IPS-15b (cell line): ENCODE results near the gene LSM10.

Source experiments
- H3K27me3 ChIP-seq: one replicate; pipeline ENCODE4 v1.6.1; 2013; ENCODE audit warnings: low read length; ENCODE audit not compliant: control insufficient read depth, insufficient read depth
- H3K36me3 ChIP-seq: one replicate; pipeline ENCODE4 v1.6.1; 2013; ENCODE audit warnings: low read length; ENCODE audit not compliant: control insufficient read depth, insufficient read depth
- H3K4me1 ChIP-seq: one replicate; pipeline ENCODE4 v1.6.1; 2013; ENCODE audit warnings: mild to moderate bottlenecking, low read length; ENCODE audit not compliant: control insufficient read depth, insufficient read depth
- H3K4me3 ChIP-seq: one replicate; pipeline ENCODE4 v1.5.1; 2013; ENCODE audit warnings: low read depth, low read length
- H3K9ac ChIP-seq: one replicate; pipeline ENCODE4 v1.6.1; 2013; ENCODE audit warnings: low read depth, mild to moderate bottlenecking, low read length
- H3K9me3 ChIP-seq: one replicate; pipeline ENCODE4 v1.6.1; 2013; ENCODE audit warnings: mild to moderate bottlenecking, low read length; ENCODE audit not compliant: control insufficient read depth, insufficient read depth

Gene LSM10

DNA sequence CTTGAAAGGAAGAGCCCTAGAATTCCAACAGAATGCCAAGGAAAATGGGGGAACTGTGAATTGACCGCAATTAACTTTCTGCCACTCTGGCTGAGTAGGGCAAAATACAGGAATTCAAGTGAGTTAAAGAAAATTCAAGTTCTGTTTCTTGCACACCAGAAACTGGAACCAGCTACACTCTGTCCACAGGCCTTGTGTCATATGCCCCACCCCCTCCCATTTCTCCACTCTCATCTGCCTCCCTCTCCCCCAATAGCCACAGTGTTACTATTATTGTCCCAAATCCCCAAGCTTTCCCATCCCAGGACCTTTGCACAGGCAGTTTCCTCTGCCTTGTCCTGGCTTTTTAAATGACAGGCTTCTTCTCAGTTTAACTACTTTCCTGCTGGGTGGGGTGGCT lies 7.7 kb downstream of the LSM10 start:
- H3K4me3 ChIP-seq: no peak overlapping the region
- H3K4me1 ChIP-seq: peaks cover 14% of the 10 kb centered on the region
- H3K27me3 ChIP-seq: no peaks in the 10 kb centered on the region
- no peak overlapping the region for H3K9ac ChIP-seq
- H3K36me3 ChIP-seq: peaks cover 31% of the 10 kb centered on the region
- H3K9me3 ChIP-seq: no peaks in the 10 kb centered on the region

DNA sequence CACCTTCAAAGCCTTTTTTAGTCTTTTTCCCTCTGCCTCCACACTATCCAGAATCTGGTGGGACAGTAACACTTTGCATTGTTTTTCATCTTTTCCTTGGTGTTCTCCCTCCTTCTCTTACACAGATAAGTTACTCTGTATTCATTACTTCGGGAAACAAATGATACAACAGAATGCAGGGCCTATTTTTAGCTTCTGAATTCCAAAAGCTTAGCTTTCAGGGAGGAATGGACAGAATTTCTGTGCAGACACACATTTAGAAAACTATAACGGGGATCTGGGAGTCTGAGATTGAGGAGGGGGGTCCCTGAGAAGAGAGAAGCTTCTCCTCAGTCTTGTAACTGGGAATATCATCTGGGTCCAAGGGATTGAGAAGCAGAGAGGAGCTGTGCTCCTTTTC lies 8.4 kb downstream of the LSM10 start:
- Histone ChIP-seq H3K27me3 (no peaks in the 10 kb centered on the region), H3K9me3 (no peaks in the 10 kb centered on the region), H3K4me3 (no peak overlapping the region), H3K4me1 (peaks cover 18% of the 10 kb centered on the region), H3K9ac (no peak overlapping the region), H3K36me3 (peaks cover 31% of the 10 kb centered on the region)

DNA sequence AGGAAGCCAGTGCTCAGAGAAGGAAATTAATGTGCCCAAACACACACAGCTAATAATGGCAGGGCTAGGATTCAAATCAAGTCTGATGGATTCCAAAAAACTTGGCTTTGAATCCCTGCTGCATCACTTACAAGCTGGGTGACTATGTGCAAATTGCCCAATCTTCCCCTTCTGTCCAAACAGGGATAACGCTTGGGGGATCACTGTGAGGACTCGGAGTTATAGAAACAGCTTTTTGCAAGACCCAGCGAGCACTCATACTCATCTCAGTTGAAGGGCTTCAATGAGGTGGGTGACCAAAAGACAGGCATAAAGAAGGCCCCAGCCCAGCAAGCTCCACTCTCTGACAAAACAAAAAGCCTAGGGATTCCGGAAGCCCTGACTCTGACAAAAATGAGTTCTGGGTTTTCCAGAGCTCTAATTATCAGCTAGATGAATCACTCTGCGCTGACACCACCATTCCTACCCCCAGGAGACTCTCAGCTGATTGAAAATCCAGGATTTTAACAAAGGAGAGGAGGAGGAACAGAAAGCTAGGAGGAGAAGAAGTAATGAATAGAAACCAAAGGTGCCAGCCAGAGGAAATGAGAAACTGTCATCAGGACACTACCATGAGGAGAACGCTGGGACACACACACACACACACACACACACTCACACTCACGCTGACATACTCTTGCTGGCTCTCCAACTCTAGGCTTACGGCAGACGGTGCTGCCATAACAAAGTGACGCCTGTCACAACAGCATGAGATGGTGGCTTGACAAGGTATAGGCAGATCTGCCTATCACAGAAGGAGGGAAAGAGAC lies 10.4 kb downstream of the LSM10 start:
- H3K27me3 ChIP-seq: no peaks in the 10 kb centered on the region
- H3K9ac ChIP-seq: peak overlapping the region; percentile 85
- H3K4me1 ChIP-seq: peaks cover 19% of the 10 kb centered on the region
- H3K36me3 ChIP-seq: peaks cover 17% of the 10 kb centered on the region
- peak overlapping the region; percentile 78 for H3K4me3 ChIP-seq
- no peaks in the 10 kb centered on the region for H3K9me3 ChIP-seq

DNA sequence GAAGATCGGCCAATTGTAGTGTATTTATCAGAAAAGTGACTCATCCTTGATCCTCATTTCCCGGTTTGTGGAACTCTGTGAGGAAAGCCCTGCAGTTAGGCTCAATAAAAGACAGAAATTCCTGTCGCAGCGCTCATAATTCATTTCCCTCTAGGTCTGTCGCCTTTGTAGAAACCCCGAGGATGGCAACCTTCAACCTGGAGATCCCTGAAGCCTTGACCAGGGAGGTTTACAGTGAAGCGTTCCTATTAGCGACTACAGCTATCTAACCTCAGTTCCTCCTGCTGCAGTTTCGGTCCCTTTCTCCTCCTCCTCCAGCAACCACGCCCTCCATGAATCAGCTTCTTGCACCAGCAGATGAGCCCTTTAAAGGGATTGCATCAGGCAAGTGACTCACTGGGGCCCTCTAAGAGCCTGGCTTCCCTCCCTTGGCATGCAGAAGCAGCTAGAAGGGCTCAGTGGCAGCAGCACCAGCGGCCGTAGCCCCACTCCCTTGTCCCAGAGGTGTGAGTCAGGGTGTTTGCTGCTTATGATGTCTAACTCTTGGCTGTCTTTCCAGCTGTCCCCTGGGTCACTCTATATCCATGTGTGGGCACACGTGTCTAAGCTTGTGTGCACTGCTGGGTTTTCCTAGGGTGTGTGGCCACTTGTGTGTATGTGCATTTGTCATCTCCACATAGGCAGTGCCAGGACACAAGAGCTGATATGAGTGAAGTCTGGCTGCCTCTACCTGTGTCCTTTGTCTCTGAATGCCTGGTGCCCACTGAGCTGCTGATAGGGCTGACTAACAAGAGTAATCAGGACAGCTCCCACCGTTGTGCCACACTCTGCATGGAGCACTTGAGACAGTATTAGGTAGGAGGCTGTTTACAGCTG lies 11.2 kb downstream of the LSM10 start:
- no peaks in the 10 kb centered on the region for H3K27me3 ChIP-seq
- peak overlapping the region; percentile 92 for H3K9ac ChIP-seq
- H3K4me3 ChIP-seq: peak overlapping the region; percentile 78
- peaks cover 19% of the 10 kb centered on the region for H3K4me1 ChIP-seq
- H3K9me3 ChIP-seq: no peaks in the 10 kb centered on the region
- peaks cover 9% of the 10 kb centered on the region for H3K36me3 ChIP-seq

DNA sequence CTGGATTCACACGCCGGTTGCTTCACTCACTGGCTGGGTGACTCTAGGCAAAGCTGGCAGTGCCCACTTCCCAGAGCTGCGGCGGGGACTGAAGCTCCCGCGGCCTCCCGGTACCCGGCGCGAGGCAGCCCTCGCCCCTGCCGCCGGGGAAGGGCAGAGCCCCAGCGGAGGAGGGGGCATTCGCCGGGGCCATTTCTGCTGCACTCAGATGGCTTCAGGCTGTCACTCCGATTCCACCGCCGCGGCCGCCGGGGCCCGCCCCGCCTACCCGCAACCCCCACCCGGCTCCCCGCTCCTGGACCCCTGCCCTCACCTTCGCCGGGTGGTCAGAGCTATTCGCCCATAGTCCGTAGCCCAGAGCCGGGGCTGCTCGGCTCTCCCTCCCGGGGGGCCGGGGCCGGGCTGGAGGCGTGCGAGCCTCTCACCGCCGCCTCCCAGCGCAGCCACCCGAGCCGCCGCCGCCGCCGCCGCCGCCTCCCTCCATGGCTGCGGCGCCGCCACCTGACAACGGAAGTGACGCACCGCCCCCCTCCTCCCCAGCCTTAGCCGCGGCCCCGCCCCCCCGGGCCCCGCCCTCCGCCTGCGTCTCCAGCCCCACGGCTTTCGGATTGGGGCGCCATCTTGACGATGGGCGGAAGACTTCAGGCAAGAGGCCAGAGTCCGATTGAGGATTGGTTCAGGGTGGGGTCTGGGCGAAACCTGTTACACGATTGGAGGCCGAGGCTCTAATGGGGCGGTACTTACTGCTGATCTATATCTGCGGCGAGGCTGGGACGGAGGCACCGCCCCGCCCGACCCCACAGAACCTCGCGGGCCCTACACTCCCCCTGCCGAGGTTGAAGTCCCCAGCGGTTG lies 12.1 kb downstream of the LSM10 start, which contains the start of gene STK40:
TSS of gene STK40 (minus strand) at position 515 of the 855 bp plus-strand sequence. CDS start 24,592 bp downstream, outside the sequence.
- Histone ChIP-seq H3K27me3 (no peaks in the 10 kb centered on the region), H3K36me3 (peaks cover under 1% of the 10 kb centered on the region), H3K4me1 (peaks cover 19% of the 10 kb centered on the region), H3K9me3 (no peaks in the 10 kb centered on the region), H3K9ac (peak within 1 kb of the TSS; percentile 92), H3K4me3 (peak within 1 kb of the TSS; percentile 78)

DNA sequence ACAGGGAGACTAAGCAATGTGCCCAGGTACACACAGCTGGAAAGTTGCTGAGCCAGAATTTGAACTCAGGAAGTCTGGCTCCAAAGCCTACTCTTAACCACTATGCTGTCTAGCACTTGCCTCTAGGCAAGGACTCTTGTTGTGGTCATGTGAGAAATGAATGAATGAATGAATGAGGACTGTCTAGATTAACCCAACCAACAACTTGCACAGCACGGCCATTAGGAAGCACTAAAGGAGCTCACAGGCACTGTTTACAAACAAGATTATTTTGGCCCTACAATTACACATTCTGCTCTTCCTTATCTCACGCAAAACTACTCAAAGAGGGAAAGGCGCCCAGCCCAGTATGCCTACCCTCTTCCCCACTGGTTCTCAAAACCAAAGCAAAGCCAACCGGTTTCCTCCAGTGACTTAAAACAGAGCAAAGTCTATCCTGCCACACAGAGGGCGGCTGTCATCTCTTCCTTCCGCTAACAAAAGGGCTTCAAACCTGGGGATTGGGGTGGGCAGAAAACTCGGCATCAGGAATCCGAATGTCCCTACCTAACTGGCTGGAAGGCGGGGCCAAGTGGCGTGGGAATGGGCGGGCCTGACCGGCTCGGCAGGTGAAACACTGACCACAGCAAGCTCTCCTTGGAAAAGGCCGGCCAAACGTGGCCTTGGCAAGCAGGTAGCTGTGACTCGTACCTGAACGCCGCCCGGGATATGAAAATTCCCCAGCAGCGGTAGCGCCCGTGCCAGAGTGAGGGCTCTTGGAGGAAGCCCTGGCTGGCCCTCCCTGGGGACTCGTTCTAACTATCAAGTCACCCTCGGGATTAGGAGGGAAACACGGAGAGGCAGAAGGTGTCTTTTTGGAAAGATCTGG lies 12.9 kb downstream of the LSM10 start:
- Histone ChIP-seq H3K36me3 (no peaks in the 10 kb centered on the region), H3K4me3 (peak overlapping the region; percentile 76), H3K4me1 (peaks cover 19% of the 10 kb centered on the region), H3K27me3 (no peaks in the 10 kb centered on the region), H3K9ac (peak overlapping the region; percentile 30), H3K9me3 (no peaks in the 10 kb centered on the region)

DNA sequence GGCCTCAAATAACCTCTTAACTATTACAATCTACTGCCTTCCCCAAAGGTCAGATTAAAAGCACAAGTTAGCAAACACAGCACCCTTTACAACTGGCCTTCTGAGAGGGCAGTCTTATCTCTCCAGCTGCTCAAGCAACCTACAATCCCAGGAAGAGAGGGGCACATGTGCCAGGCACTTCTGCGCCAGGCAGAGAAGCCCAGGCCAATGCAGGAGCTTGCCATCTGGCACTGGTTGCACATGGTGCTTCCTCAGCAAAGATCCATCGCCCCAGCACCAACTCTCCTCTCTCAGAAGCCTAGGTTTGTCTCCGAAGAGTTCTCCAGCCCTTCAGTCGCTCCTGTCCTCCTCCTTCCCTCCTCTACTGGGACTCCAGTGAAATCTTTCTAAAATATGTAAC lies 14.5 kb downstream of the LSM10 start:
- H3K4me1 ChIP-seq: peaks cover 19% of the 10 kb centered on the region
- H3K9ac ChIP-seq: no peak overlapping the region
- H3K36me3 ChIP-seq: no peaks in the 10 kb centered on the region
- no peaks in the 10 kb centered on the region for H3K9me3 ChIP-seq
- no peaks in the 10 kb centered on the region for H3K27me3 ChIP-seq
- H3K4me3 ChIP-seq: no peak overlapping the region

DNA sequence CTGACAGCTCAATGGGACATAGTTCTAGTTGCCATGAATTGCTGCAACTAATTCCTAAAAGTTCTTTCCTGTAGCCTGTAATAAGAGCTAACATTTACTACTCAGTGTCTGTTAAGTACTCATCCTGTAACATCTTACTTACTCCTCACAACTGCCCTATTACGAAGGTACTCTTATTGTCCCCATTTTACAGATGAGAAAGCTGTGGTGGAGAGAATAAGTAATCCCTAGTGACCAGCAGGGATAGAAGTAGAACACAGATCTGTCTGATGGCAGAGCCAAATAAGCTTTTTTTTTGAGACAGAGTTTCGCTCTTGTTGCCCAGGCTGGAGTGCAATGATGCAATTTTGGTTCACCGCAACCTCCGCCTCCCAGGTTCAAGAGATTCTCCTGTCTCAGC lies 15.0 kb downstream of the LSM10 start:
- Histone ChIP-seq H3K36me3 (no peaks in the 10 kb centered on the region), H3K9ac (no peak overlapping the region), H3K4me3 (no peak overlapping the region), H3K4me1 (peaks cover 16% of the 10 kb centered on the region), H3K27me3 (no peaks in the 10 kb centered on the region), H3K9me3 (no peaks in the 10 kb centered on the region)

DNA sequence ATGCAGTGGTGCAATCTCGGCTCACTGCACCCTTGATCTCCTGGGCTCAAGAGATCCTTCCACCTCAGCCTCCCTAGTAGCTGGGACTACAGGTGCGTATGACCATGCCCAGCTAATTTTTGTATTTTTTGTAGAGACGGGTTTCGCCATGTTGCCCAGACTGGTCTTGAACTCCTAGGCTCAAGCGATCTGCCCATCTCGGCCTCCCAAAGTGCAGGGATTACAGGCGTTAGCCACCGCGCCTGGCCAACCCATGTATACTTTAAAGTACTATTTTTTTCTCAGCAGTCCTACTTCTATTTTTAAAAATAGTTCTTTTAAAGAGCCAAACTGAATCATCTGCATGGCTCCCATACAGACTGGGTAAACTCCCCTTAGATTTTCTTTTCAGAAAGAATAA lies 15.5 kb downstream of the LSM10 start:
- no peaks in the 10 kb centered on the region for H3K9me3 ChIP-seq
- H3K9ac ChIP-seq: no peak overlapping the region
- H3K4me3 ChIP-seq: no peak overlapping the region
- no peaks in the 10 kb centered on the region for H3K36me3 ChIP-seq
- peaks cover 12% of the 10 kb centered on the region for H3K4me1 ChIP-seq
- no peaks in the 10 kb centered on the region for H3K27me3 ChIP-seq

DNA sequence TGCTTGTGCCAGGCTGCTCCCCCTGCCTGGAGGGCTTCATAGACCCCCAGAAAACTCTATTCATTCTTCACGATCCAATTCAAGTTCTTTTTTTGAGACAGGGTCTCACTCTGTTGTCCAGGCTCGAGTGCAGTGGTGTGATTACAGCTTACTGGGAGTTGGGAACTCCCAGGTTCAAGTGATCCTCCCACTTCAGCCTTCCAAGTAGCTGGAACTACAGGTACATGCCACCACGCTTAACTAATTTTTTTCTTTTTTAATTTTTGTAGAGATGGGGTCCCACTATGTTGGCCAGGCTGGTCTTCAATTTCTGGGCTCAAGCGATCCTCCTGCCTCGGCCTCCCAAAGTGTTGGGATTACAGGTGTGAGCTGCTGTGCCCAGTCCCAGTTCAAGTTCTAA lies 16.3 kb downstream of the LSM10 start:
- Histone ChIP-seq H3K27me3 (no peaks in the 10 kb centered on the region), H3K9ac (no peak overlapping the region), H3K4me3 (no peak overlapping the region), H3K36me3 (no peaks in the 10 kb centered on the region), H3K9me3 (no peaks in the 10 kb centered on the region), H3K4me1 (peaks cover 5% of the 10 kb centered on the region)
